ENCODE measurements around the gene COL18A1.
"Not testable (repeated sequence)": the region's sequence is repeated elsewhere in the genome, so short reads cannot be mapped to it uniquely, and the experiment has no call there.

The COL18A1 gene

GRCh38 chr21:45367402-45368351 lies 37.3 kb upstream of the COL18A1 start:
- DNase-seq: no peak

GRCh38 chr21:45369018-45369417 lies 35.9 kb upstream of the COL18A1 start:
- DNase-seq: not testable (repeated sequence)

- no peak for DNase-seq
Observed at GRCh38 chr21:45370575-45370974, 34.4 kb upstream of the COL18A1 start.

GRCh38 chr21:45371081-45371480 lies 33.9 kb upstream of the COL18A1 start:
- DNase-seq: no peak

GRCh38 chr21:45371655-45372054 lies 33.3 kb upstream of the COL18A1 start:
- DNase-seq: no peak

- no peak for DNase-seq
Observed at GRCh38 chr21:45372732-45373355, 32.1 kb upstream of the COL18A1 start.

GRCh38 chr21:45373991-45374816 lies 30.8 kb upstream of the COL18A1 start:
- no peak for DNase-seq

- no peak for DNase-seq
Observed at GRCh38 chr21:45374826-45375455, 30.0 kb upstream of the COL18A1 start.

GRCh38 chr21:45376459-45377324 lies 28.3 kb upstream of the COL18A1 start:
- no peak for DNase-seq

- DNase-seq: no peak
Observed at GRCh38 chr21:45377325-45377709, 27.6 kb upstream of the COL18A1 start.

- no peak for DNase-seq
Observed at GRCh38 chr21:45377866-45378257, 27.1 kb upstream of the COL18A1 start.

- no peak for DNase-seq
Observed at GRCh38 chr21:45378258-45378966, 26.6 kb upstream of the COL18A1 start.

GRCh38 chr21:45379171-45379900 lies 25.6 kb upstream of the COL18A1 start:
- no peak for DNase-seq

GRCh38 chr21:45379901-45380330 lies 25.0 kb upstream of the COL18A1 start:
- DNase-seq: no peak

GRCh38 chr21:45380566-45380965 lies 24.4 kb upstream of the COL18A1 start:
- no peak for DNase-seq

GRCh38 chr21:45381036-45381787 lies 23.8 kb upstream of the COL18A1 start:
- DNase-seq: no peak

GRCh38 chr21:45381865-45382696 lies 22.9 kb upstream of the COL18A1 start:
- DNase-seq: no peak

GRCh38 chr21:45382697-45382997 lies 22.3 kb upstream of the COL18A1 start:
- no peak for DNase-seq

- DNase-seq: no peak
Observed at GRCh38 chr21:45383111-45383614, 21.8 kb upstream of the COL18A1 start.

All from suppressor macrophage treated with lipopolysaccharide for 4 hours (primary cell).